CD4-positive, alpha-beta T cell (primary cell): ENCODE measurements around the gene SH3TC2. TPM values are rescaled to one million over a fixed set of nuclear protein-coding genes. Genes with fewer than 3 reads are reported as not detected.

Experiments
- ATAC-seq: fragments of 200-7000 bp; cut with Tn5 transposase; one replicate; pipeline ENCODE4 v1.10.0; 2022; ENCODE audit warnings: mild to moderate bottlenecking; ENCODE audit not compliant: poor library complexity
- CTCF ChIA-PET: fragments of 350-600 bp; sonication (Branson Sonifier 250); formaldehyde crosslinking; loops from one replicate; lab custom pipeline; 2021; ENCODE audit warnings: antibody characterized with exemption, inconsistent platforms; lab: Charles Lee
- POLR2A ChIA-PET: fragments of 350-600 bp; sonication (Branson Sonifier 250); formaldehyde crosslinking; loops from one replicate; lab custom pipeline; 2021; ENCODE audit warnings: antibody characterized with exemption, inconsistent platforms; lab: Charles Lee
- DNase-seq, 14 experiments: peaks; one replicate each; pipeline ENCODE4 v3.0.0-alpha.2; 2013 to 2020; ENCODE audit warnings: mixed read lengths in 2 of 14
- H3K27ac ChIP-seq, 2 donors: one replicate each; pipeline versions ENCODE4 v1.5.1 to v1.7.0; 2013; ENCODE audit warnings: low read length in 2 of 2, low read depth in 1 of 2, mild to moderate bottlenecking in 1 of 2
- H3K27me3 ChIP-seq, 2 experiments: 1 replicate in 1 of 2; 2 replicates in 1 of 2; pipeline versions ENCODE4 v1.6.1 to v1.7.0; 2013; ENCODE audit warnings: low read length in 2 of 2, control low read depth in 1 of 2, mild to moderate bottlenecking in 1 of 2, moderate library complexity in 1 of 2; ENCODE audit not compliant: insufficient read depth in 2 of 2, control insufficient read depth in 1 of 2
- H3K36me3 ChIP-seq: one replicate; pipeline ENCODE4 v1.6.1; 2013; ENCODE audit warnings: low read length, control low read depth; ENCODE audit not compliant: insufficient read depth
- H3K4me1 ChIP-seq: one replicate; pipeline ENCODE4 v1.6.1; 2013; ENCODE audit warnings: low read length, control low read depth; ENCODE audit not compliant: insufficient read depth
- H3K4me3 ChIP-seq: one replicate; pipeline ENCODE4 v1.5.1; 2013; ENCODE audit warnings: mild to moderate bottlenecking, low read length, moderate library complexity
- H3K9me3 ChIP-seq, 2 experiments: 1 replicate in 1 of 2; 2 replicates in 1 of 2; pipeline versions ENCODE4 v1.6.1 to v1.7.0; 2013; ENCODE audit warnings: low read length in 2 of 2, mild to moderate bottlenecking in 2 of 2, control low read depth in 1 of 2, moderate library complexity in 1 of 2; ENCODE audit not compliant: control insufficient read depth in 1 of 2, insufficient read depth in 1 of 2
- H3K27ac Mint-ChIP-seq: one replicate; pipeline ENCODE4 v1.8.0; 2020; ENCODE audit warnings: mixed read lengths
- H3K27me3 Mint-ChIP-seq: one replicate; pipeline ENCODE4 v1.8.0; 2021; ENCODE audit warnings: mixed read lengths
- H3K36me3 Mint-ChIP-seq: one replicate; pipeline ENCODE4 v1.8.0; 2021; ENCODE audit warnings: low read depth, mixed read lengths
- H3K4me1 Mint-ChIP-seq: one replicate; pipeline ENCODE4 v1.8.0; 2021; ENCODE audit warnings: low read depth, mixed read lengths
- H3K4me3 Mint-ChIP-seq: one replicate; pipeline ENCODE4 v1.8.0; 2020; ENCODE audit warnings: mild to moderate bottlenecking, mixed read lengths
- H3K9me3 Mint-ChIP-seq: one replicate; pipeline ENCODE4 v1.8.0; 2020; ENCODE audit warnings: mixed read lengths
- intact Hi-C, 2 experiments: fragments of 100-400 bp; cut with DNase I in 1 of 2; cut with micrococcal nuclease in 1 of 2; formaldehyde crosslinking; loops; one replicate each; pipeline versions ENCODE4 v1.15.1 to v1.9.0; 2023 to 2025; cut with DNase I, micrococcal nuclease
- microRNA-seq: library from miRNA; unstranded; fragments of <30 nt; microRNA quantifications from one replicate; pipeline ENCODE4 v1.2.0, GENCODE V29; 2021; ENCODE audit warnings: borderline microRNAs expressed, borderline replicate concordance
- total RNA-seq, 174 experiments: library from RNA in 2 of 174; stranded (reverse) in 2 of 174; gene quantifications; one replicate each; pipeline ENCODE4 v1.2.3 and lab custom pipeline; 2021 to 2026
- TF ChIP-seq, protein P1 (sequence below): fragments of 200-600 bp; IDR thresholded peaks from one replicate; pipeline ENCODE4 v1.8.0; 2022; ENCODE audit warnings: antibody characterized with exemption, mild to moderate bottlenecking

SH3TC2 gene
- total RNA-seq, 2 experiments from 2014 or later: not detected

DNA sequence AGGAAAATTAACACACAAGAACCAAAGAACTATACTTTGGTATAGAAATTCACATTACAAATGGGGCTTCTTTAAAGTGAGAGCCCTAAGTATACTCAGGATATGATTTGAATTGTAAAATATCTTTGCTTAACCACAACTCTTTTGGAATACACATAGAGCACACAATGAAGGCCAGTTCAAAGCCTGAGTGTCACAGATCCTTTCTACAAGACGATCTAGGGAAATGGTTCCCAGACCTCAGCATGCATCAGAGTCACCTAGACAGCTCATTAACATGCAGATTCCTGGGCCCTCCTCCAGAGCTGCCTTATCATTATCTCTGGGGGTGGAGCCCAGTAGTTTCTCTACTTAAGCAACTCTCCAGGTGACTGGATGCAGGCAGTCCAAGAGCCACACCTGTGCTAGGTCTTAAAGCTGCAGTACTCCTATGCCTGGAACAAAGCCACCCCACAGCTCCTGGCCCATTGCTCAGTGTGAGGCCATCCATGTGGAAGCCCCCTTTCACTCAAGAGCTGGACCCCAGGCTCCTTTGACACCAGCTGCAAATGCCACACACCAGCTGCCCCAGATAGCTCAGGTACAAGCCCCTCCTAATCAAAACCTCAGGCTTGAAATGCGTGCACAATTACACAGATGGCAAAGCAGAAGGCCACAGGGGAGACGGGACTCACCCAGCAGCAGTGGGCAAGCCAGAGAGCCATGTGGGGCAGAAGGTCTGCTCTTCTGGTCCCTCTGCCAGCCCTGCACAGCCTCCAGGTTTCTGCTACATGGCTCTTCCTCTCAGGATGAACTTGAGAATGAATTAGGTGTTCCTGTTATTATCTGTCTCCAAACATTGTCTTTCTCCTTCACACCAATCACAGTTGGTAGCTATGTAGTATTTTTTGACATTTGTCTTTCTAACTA is 106.1 kb downstream of the SH3TC2 start:
- POLR2A ChIA-PET: interaction anchor here (0.7 kb wide), 1 partner anchor 131 kb away, joined by 3 read pairs; no protein-coding TSS in a partner anchor
- CTCF ChIA-PET: interaction anchor here (1.1 kb wide), 3 partner anchors 112 to 224 kb away, joined by 4 to 7 read pairs (median 4); no protein-coding TSS in a partner anchor
- H3K9me3 ChIP-seq: no peaks in the 10 kb centered on the region
- H3K27me3 ChIP-seq: no peaks in the 10 kb centered on the region
- H3K4me1 ChIP-seq: no peaks in the 10 kb centered on the region
- no peak for ATAC-seq
- Mint-ChIP-seq H3K9me3 (no peaks in the 10 kb centered on the region), H3K4me3 (no peak overlapping the region), H3K36me3 (no peaks in the 10 kb centered on the region), H3K27ac (no peak overlapping the region), H3K27me3 (no peaks in the 10 kb centered on the region), H3K4me1 (no peaks in the 10 kb centered on the region)
- TF ChIP-seq, protein P1, sequence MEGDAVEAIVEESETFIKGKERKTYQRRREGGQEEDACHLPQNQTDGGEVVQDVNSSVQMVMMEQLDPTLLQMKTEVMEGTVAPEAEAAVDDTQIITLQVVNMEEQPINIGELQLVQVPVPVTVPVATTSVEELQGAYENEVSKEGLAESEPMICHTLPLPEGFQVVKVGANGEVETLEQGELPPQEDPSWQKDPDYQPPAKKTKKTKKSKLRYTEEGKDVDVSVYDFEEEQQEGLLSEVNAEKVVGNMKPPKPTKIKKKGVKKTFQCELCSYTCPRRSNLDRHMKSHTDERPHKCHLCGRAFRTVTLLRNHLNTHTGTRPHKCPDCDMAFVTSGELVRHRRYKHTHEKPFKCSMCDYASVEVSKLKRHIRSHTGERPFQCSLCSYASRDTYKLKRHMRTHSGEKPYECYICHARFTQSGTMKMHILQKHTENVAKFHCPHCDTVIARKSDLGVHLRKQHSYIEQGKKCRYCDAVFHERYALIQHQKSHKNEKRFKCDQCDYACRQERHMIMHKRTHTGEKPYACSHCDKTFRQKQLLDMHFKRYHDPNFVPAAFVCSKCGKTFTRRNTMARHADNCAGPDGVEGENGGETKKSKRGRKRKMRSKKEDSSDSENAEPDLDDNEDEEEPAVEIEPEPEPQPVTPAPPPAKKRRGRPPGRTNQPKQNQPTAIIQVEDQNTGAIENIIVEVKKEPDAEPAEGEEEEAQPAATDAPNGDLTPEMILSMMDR: no peak
- no peak overlapping the region for H3K4me3 ChIP-seq
- H3K36me3 ChIP-seq: no peaks in the 10 kb centered on the region
- intact Hi-C loops: loop anchor here in 1 of 2 experiments (2.0 to 10.0 kb wide), 3 partner anchors 112 to 224 kb away; no protein-coding TSS in a partner anchor
- DNase-seq: no peak
- H3K27ac ChIP-seq: no peak overlapping the region

Small RNA genes lying within 50 kb of the gene (microRNA-seq; reads per million reads assigned to microRNA genes)
- gene MIR584: 1.4 reads per million

Other genes starting within 250 kb of the SH3TC2 start
- gene ADRB2, start 236.5 kb downstream of the SH3TC2 start, total RNA-seq: 1 to 10 TPM; 1.2 to 1.6 TPM
- not detected for gene ABLIM3, start 78.4 kb upstream of the SH3TC2 start, total RNA-seq
- under 1 TPM; 0.47 to 0.56 TPM for gene AFAP1L1, start 208.8 kb upstream of the SH3TC2 start, total RNA-seq